CD14-positive monocyte (primary cell): ENCODE data around the gene OARD1. TPM values are rescaled to one million over a fixed set of nuclear protein-coding genes. Genes with fewer than 3 reads are reported as not detected.
A peak's percentile ranks its signal among the peaks of the same experiment; 100 is the strongest.

Experiments used
- DNase-seq, 3 donors: peaks; one replicate each; pipeline ENCODE4 v3.0.0-alpha.2; 2011 to 2022
- H2AFZ ChIP-seq: 2 replicates; pipeline ENCODE4 v1.6.0; 2012; ENCODE audit warnings: mild to moderate bottlenecking, low read depth, low read length, inconsistent platforms; ENCODE audit not compliant: insufficient read depth, poor library complexity, severe bottlenecking
- H3K27ac ChIP-seq, 2 donors: 1 replicate in 1 of 2; 2 replicates in 1 of 2; pipeline ENCODE4 v1.5.1; 2012 to 2013; ENCODE audit warnings: low read length in 2 of 2, control low read depth in 1 of 2, inconsistent platforms in 1 of 2, low read depth in 1 of 2, mild to moderate bottlenecking in 1 of 2
- H3K27me3 ChIP-seq, 2 donors: one replicate each; pipeline versions ENCODE4 v1.6.0 to v1.6.1; 2011 to 2013; ENCODE audit warnings: low read length in 2 of 2; ENCODE audit not compliant: control insufficient read depth in 2 of 2, insufficient read depth in 2 of 2
- H3K36me3 ChIP-seq, 2 donors: replicated peaks in 1 of 2; 1 replicate in 1 of 2; 2 replicates in 1 of 2; pipeline versions ENCODE4 v1.5.1 to v1.6.1; 2012 to 2013; ENCODE audit warnings: low read length in 2 of 2, control low read depth in 1 of 2, inconsistent platforms in 1 of 2, mild to moderate bottlenecking in 1 of 2; ENCODE audit not compliant: insufficient read depth in 2 of 2, control insufficient read depth in 1 of 2
- H3K4me1 ChIP-seq, 2 donors: 1 replicate in 1 of 2; 2 replicates in 1 of 2; pipeline versions ENCODE4 v1.5.1 to v1.6.1; 2012 to 2013; ENCODE audit warnings: low read length in 2 of 2, control low read depth in 1 of 2, inconsistent platforms in 1 of 2, mild to moderate bottlenecking in 1 of 2, moderate library complexity in 1 of 2; ENCODE audit not compliant: insufficient read depth in 2 of 2, control insufficient read depth in 1 of 2
- H3K4me2 ChIP-seq: replicated peaks from 2 replicates; pipeline ENCODE3; 2012; ENCODE audit warnings: low read length, moderate library complexity, mild to moderate bottlenecking; ENCODE audit not compliant: poor library complexity, severe bottlenecking; ENCODE audit errors: extremely low read depth
- H3K4me3 ChIP-seq, 3 experiments: fragments of 200-600 bp in 1 of 3; sonication (generic) in 1 of 3; replicated peaks in 1 of 3; 1 replicate in 2 of 3; 2 replicates in 1 of 3; pipeline ENCODE4 v1.5.1; 2011 to 2013; ENCODE audit warnings: low read length in 3 of 3, mild to moderate bottlenecking in 3 of 3, control low read depth in 2 of 3, low read depth in 2 of 3, inconsistent platforms in 1 of 3, moderate library complexity in 1 of 3
- H3K79me2 ChIP-seq: 2 replicates; pipeline ENCODE4 v1.6.0; 2012; ENCODE audit warnings: mild to moderate bottlenecking, control low read depth, inconsistent platforms, low read length, moderate library complexity; ENCODE audit not compliant: insufficient read depth
- H3K9ac ChIP-seq: 2 replicates; pipeline ENCODE4 v1.6.0; 2017; ENCODE audit warnings: low read length, mild to moderate bottlenecking; ENCODE audit not compliant: insufficient read depth, poor library complexity, severe bottlenecking
- H3K9me3 ChIP-seq, 2 donors: replicated peaks in 1 of 2; 1 replicate in 1 of 2; 2 replicates in 1 of 2; pipeline versions ENCODE4 v1.5.1 to v1.6.1; 2012 to 2013; ENCODE audit warnings: low read length in 2 of 2, control low read depth in 1 of 2; ENCODE audit not compliant: control insufficient read depth in 1 of 2, insufficient read depth in 1 of 2
- H4K20me1 ChIP-seq: 2 replicates; pipeline ENCODE4 v1.6.0; 2012; ENCODE audit warnings: mild to moderate bottlenecking, low read length, control low read depth, moderate library complexity; ENCODE audit not compliant: insufficient read depth
- H3K27ac Mint-ChIP-seq, 7 donors: one replicate each; pipeline ENCODE4 v1.8.0; 2020; ENCODE audit warnings: mild to moderate bottlenecking in 7 of 7, mixed read lengths in 7 of 7, moderate library complexity in 6 of 7, inconsistent platforms in 2 of 7
- H3K27me3 Mint-ChIP-seq, 3 donors: one replicate each; pipeline ENCODE4 v1.8.0; 2021 to 2022; ENCODE audit warnings: low read depth in 3 of 3, mild to moderate bottlenecking in 3 of 3, mixed read lengths in 3 of 3, moderate library complexity in 3 of 3, inconsistent platforms in 1 of 3
- H3K36me3 Mint-ChIP-seq, 2 donors: one replicate each; pipeline ENCODE4 v1.8.0; 2020; ENCODE audit warnings: mixed read lengths in 2 of 2, inconsistent platforms in 1 of 2, mild to moderate bottlenecking in 1 of 2
- H3K4me1 Mint-ChIP-seq: one replicate; pipeline ENCODE4 v1.8.0; 2020; ENCODE audit warnings: mild to moderate bottlenecking, mixed read lengths
- H3K4me3 Mint-ChIP-seq, 2 donors: one replicate each; pipeline ENCODE4 v1.8.0; 2020; ENCODE audit warnings: mild to moderate bottlenecking in 2 of 2, mixed read lengths in 2 of 2, moderate library complexity in 1 of 2
- H3K9me3 Mint-ChIP-seq, 7 donors: one replicate each; pipeline ENCODE4 v1.8.0; 2020 to 2022; ENCODE audit warnings: mixed read lengths in 7 of 7, mild to moderate bottlenecking in 6 of 7, moderate library complexity in 6 of 7, inconsistent platforms in 2 of 7
- WGBS: methylation state at CpG from one replicate; pipeline ENCODE4 v1.1.5; 2013; ENCODE audit warnings: missing lambda C conversion rate; ENCODE audit not compliant: insufficient coverage; 5-methylcytosine and 5-hydroxymethylcytosine counted together
- intact Hi-C, 2 donors: fragments of 100-400 bp; cut with micrococcal nuclease; formaldehyde crosslinking; loops; one replicate each; pipeline versions ENCODE4 v1.15.0 to v1.15.1; 2023
- polyA plus RNA-seq, 3 donors: library from polyadenylated mRNA; depleted of rRNA in 1 of 3; unstranded in 2 of 3; stranded (reverse) in 1 of 3; fragments of 300-500 nt in 2 of 3; fragments of >200 nt in 1 of 3; fragmentation: Illumina TruSeq in 2 of 3; gene quantifications; 1 replicate in 2 of 3; 2 replicates in 1 of 3; pipeline ENCODE4 v1.2.3, GENCODE V29; 2012 to 2021
- TF ChIP-seq, protein P1 (sequence below): fragments of 200-600 bp; IDR thresholded peaks from one replicate; pipeline ENCODE4 v1.8.0; 2022; ENCODE audit warnings: antibody characterized with exemption, mild to moderate bottlenecking

The OARD1 gene
- polyA plus RNA-seq, 3 donors: 6.5 to 23.6 (median 16.8) TPM

DNA sequence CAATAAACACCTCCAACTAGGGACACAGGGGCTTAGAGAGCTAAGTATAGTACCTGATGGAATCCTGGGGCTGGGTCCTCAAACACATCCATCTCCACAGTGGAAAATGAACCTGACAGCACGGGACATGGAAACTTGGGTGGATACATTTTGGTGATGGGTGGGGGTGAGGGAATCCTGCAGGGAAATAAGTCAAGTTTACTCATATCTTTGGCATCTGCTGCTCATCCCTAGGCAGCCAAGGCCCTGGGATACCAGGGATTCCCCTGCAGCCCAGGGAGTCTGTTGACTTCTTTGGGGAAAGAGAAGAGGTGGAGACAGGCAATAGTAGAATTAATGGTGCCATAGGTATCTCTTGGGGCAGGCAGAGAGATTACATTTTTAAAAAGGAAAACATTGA, 12.6 kb downstream of the OARD1 start:
- intact Hi-C loops: no loop called here
- H3K36me3 Mint-ChIP-seq: peaks cover 46 to 48% of the 10 kb centered on the region in 2 donors

DNA sequence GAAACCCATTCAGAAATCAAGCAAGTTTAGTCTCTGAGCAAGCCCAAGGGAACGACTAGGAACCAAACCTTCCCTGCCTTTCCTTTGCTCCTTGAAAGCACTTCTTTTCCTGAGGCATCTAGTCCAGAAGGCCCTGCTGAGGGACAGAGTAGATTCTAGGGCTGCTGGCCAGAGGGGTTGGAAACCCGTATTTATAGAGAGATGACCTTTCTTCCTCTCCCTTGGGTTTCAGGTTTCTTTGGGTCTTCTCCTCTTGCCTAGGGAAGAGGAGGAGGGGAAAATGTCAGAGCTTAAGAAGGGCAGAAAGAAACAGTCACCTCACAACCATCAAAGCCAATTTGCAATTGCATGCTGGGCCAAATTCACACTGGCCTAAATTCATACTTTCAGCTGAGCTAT, 13.4 kb downstream of the OARD1 start:
- Histone ChIP-seq H2AFZ (no peak overlapping the region), H3K79me2 (no peaks in the 10 kb centered on the region), H3K36me3 (peaks cover 10 to 30% of the 10 kb centered on the region in 2 donors), H3K27me3 (no peaks in the 10 kb centered on the region), H3K4me3 (no peak overlapping the region), H3K27ac (no peak overlapping the region), H3K4me1 (no peaks in the 10 kb centered on the region), H3K9me3 (no peaks in the 10 kb centered on the region), H3K4me2 (no peak overlapping the region), H4K20me1 (no peaks in the 10 kb centered on the region), H3K9ac (no peak overlapping the region)
- WGBS: no CpG with 5 or more reads among the region's 2 CpGs
- Mint-ChIP-seq H3K27ac (peak overlapping the region in 2 of 7 donors; percentile 31 to 55), H3K4me1 (no peaks in the 10 kb centered on the region), H3K27me3 (no peaks in the 10 kb centered on the region), H3K36me3 (peaks cover 41 to 43% of the 10 kb centered on the region in 2 donors), H3K9me3 (no peaks in the 10 kb centered on the region), H3K4me3 (no peak overlapping the region)
- intact Hi-C loops: no loop called here
- no peak for DNase-seq
- TF ChIP-seq, protein P1, sequence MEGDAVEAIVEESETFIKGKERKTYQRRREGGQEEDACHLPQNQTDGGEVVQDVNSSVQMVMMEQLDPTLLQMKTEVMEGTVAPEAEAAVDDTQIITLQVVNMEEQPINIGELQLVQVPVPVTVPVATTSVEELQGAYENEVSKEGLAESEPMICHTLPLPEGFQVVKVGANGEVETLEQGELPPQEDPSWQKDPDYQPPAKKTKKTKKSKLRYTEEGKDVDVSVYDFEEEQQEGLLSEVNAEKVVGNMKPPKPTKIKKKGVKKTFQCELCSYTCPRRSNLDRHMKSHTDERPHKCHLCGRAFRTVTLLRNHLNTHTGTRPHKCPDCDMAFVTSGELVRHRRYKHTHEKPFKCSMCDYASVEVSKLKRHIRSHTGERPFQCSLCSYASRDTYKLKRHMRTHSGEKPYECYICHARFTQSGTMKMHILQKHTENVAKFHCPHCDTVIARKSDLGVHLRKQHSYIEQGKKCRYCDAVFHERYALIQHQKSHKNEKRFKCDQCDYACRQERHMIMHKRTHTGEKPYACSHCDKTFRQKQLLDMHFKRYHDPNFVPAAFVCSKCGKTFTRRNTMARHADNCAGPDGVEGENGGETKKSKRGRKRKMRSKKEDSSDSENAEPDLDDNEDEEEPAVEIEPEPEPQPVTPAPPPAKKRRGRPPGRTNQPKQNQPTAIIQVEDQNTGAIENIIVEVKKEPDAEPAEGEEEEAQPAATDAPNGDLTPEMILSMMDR: no peak

More for the DNA sequence above, 12.6 kb downstream of the OARD1 start:
- Mint-ChIP-seq H3K27me3 (no peaks in the 10 kb centered on the region), H3K4me3 (no peak overlapping the region), H3K9me3 (no peaks in the 10 kb centered on the region), H3K4me1 (no peaks in the 10 kb centered on the region), H3K27ac (peak overlapping the region in 1 of 7 donors; percentile 8)
- no peak overlapping the region for H3K9ac ChIP-seq
- no peak overlapping the region for H3K4me2 ChIP-seq
- H3K27ac ChIP-seq: no peak overlapping the region
- no peaks in the 10 kb centered on the region for H4K20me1 ChIP-seq
- no peaks in the 10 kb centered on the region for H3K9me3 ChIP-seq
- no peak for DNase-seq
- no peak overlapping the region for H2AFZ ChIP-seq
- H3K79me2 ChIP-seq: no peaks in the 10 kb centered on the region
- TF ChIP-seq, protein P1: no peak
- H3K36me3 ChIP-seq: peaks cover 17 to 38% of the 10 kb centered on the region in 2 donors
- no peak overlapping the region for H3K4me3 ChIP-seq
- no peaks in the 10 kb centered on the region for H3K4me1 ChIP-seq
- no peaks in the 10 kb centered on the region for H3K27me3 ChIP-seq
- no CpG with 5 or more reads among the region's 1 CpG for WGBS
